MCF 10A (cell line): ENCODE results near the gene TTC3. TPM values are rescaled to one million over a fixed set of nuclear protein-coding genes. Genes with fewer than 3 reads are reported as not detected.

Experiments
- BruUV-seq: library from RNA; stranded (reverse); fragments of 400-500 nt; replicated peaks from 2 replicates; lab custom pipeline; 2021; lab: Mats Ljungman, UMichigan
- CTCF ChIA-PET: fragments of 300-600 bp; sonication (Branson Sonifier 250); formaldehyde crosslinking; extraction: SDS; loops from one replicate; lab custom pipeline; 2021; ENCODE audit warnings: antibody characterized with exemption, inconsistent platforms; lab: Yijun Ruan, JAX
- POLR2A ChIA-PET: fragments of 300-600, 350-650 bp; sonication (Branson Sonifier 250); formaldehyde crosslinking; extraction: SDS; loops from one replicate; lab custom pipeline; 2020; ENCODE audit warnings: antibody characterized with exemption, inconsistent platforms; lab: Yijun Ruan, JAX
- DNase-seq: peaks from one replicate; pipeline ENCODE4 v3.0.0-alpha.2; 2018; ENCODE audit not compliant: unreplicated experiment
- H3K27ac Mint-ChIP-seq: one replicate; pipeline ENCODE4 v1.8.0; 2022; ENCODE audit warnings: mild to moderate bottlenecking, low read depth, mixed read lengths; ENCODE audit not compliant: unreplicated experiment
- H3K27me3 Mint-ChIP-seq: one replicate; pipeline ENCODE4 v1.8.0; 2022; ENCODE audit warnings: mixed read lengths; ENCODE audit not compliant: insufficient read depth, unreplicated experiment
- H3K36me3 Mint-ChIP-seq: one replicate; pipeline ENCODE4 v1.8.0; 2022; ENCODE audit warnings: mild to moderate bottlenecking, moderate library complexity, mixed read lengths; ENCODE audit not compliant: insufficient read depth, unreplicated experiment
- H3K4me1 Mint-ChIP-seq: one replicate; pipeline ENCODE4 v1.8.0; 2022; ENCODE audit warnings: mixed read lengths; ENCODE audit not compliant: insufficient read depth, unreplicated experiment
- H3K4me3 Mint-ChIP-seq: one replicate; pipeline ENCODE4 v1.8.0; 2022; ENCODE audit warnings: mild to moderate bottlenecking, moderate library complexity, mixed read lengths; ENCODE audit not compliant: unreplicated experiment
- H3K9me3 Mint-ChIP-seq: one replicate; pipeline ENCODE4 v1.8.0; 2022; ENCODE audit warnings: mixed read lengths; ENCODE audit not compliant: unreplicated experiment
- CTCF ChIP-seq: fragments of 200-600 bp; IDR thresholded peaks from one replicate; pipeline ENCODE4 v1.8.0; 2022; ENCODE audit warnings: antibody characterized with exemption, mild to moderate bottlenecking; ENCODE audit not compliant: unreplicated experiment
- intact Hi-C: fragments of 100-400 bp; cut with micrococcal nuclease; formaldehyde crosslinking; loops from 2 replicates; pipeline ENCODE4 v1.14.1; 2022
- total RNA-seq: library from RNA; stranded (reverse); gene quantifications from 2 replicates; pipeline ENCODE4 v1.2.3, GENCODE V29; 2022

The TTC3 gene
- total RNA-seq, 1 experiment from 2014 or later, result 74.4 TPM

GRCh38 chr21:37058261-37058660 is 14.8 kb upstream of the TTC3 start:
- no peak for TF ChIP-seq CTCF
- POLR2A ChIA-PET, result no interaction called here
- Mint-ChIP-seq H3K36me3 (no peaks in the 10 kb centered on the region), H3K27me3 (no peaks in the 10 kb centered on the region), H3K4me3 (no peak overlapping the region), H3K27ac (no peak overlapping the region), H3K4me1 (peaks cover 6% of the 10 kb centered on the region), H3K9me3 (no peaks in the 10 kb centered on the region)
- CTCF ChIA-PET, result no interaction called here
- intact Hi-C loops, result no loop called here
- no TSS peak for BruUV-seq
- no peak for DNase-seq

DNA sequence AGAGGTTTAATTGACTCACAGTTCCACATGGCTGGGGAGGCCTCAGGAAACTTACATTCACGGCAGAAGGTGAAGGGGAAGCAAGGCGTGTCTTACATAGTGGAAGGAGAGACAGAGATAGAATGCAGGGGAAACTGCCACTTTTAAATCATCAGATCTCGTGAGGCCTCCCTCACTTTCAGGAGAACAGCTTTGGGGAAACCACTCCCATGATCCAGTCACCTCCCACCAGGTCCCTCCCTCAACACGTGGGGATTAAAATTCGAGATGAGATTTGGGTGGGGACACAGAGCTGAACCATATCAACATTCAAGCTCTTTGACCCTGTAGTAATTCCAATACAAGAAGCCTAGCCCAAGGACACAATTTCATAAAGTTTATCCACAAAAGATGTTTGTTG is 13.9 kb upstream of the TTC3 start:
- H3K4me3 Mint-ChIP-seq, result no peak overlapping the region
- no peak for TF ChIP-seq CTCF
- H3K9me3 Mint-ChIP-seq, result no peaks in the 10 kb centered on the region
- no TSS peak for BruUV-seq
- ChIA-PET CTCF (no interaction called here), POLR2A (no interaction called here)
- H3K4me1 Mint-ChIP-seq, result peaks cover 6% of the 10 kb centered on the region
- H3K27me3 Mint-ChIP-seq, result no peaks in the 10 kb centered on the region
- H3K36me3 Mint-ChIP-seq, result no peaks in the 10 kb centered on the region
- no peak for DNase-seq
- no peak overlapping the region for H3K27ac Mint-ChIP-seq
- intact Hi-C loops, result no loop called here

GRCh38 chr21:37060296-37060695 is 12.8 kb upstream of the TTC3 start:
- Mint-ChIP-seq H3K4me1 (peaks cover 6% of the 10 kb centered on the region), H3K9me3 (no peaks in the 10 kb centered on the region), H3K27ac (no peak overlapping the region), H3K4me3 (no peak overlapping the region), H3K36me3 (no peaks in the 10 kb centered on the region), H3K27me3 (no peaks in the 10 kb centered on the region)
- TF ChIP-seq CTCF, result no peak
- peak; percentile 81 for DNase-seq
- no TSS peak for BruUV-seq
- intact Hi-C loops, result no loop called here
- ChIA-PET POLR2A (interaction anchor here (0.5 to 1.2 kb wide), 5 partner anchors 10 to 44 kb away, joined by 3 to 7 read pairs (median 3); partner anchors contain the start of genes PIGP and TTC3), CTCF (interaction anchor here (0.6 kb wide), 1 partner anchor 27 kb away, joined by 3 read pairs; no protein-coding TSS in a partner anchor)

DNA sequence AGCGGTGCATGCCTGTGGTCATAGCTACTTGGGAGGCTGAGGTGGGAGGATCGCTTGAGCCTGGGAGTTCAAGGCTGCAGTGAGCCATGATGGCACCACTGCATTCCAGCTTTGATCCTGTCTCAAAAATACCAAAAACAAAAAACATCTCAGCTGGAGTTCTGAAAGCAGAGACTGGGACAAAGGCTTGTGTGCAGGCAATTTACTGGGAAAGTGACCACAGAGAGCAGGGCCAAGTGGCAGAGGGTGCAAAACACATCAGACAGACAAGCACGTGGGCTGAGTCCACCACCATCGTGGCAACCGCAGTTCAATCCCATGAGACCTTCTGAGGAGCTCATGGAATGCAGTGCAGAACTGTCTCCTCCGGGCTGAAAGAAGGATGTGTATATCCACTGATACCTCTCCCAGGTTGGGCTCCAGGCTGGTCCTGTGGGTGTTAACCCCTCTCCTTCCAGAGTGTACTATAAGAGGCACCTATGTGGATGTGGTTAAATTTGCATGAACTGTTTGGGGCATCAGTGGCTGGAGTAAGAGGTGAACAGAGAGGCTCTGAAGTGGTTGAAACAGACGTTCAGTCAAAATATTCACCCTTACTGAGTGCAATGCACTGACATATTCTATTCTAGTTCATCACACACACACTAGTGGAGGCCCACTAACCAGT is 11.0 kb upstream of the TTC3 start:
- no peak for TF ChIP-seq CTCF
- H3K27me3 Mint-ChIP-seq, result no peaks in the 10 kb centered on the region
- H3K9me3 Mint-ChIP-seq, result no peaks in the 10 kb centered on the region
- ChIA-PET CTCF (no interaction called here), POLR2A (interaction anchor here (0.6 to 1.0 kb wide), 4 partner anchors 9 to 30 kb away, joined by 3 to 4 read pairs (median 4); no protein-coding TSS in a partner anchor)
- intact Hi-C loops, result no loop called here
- H3K27ac Mint-ChIP-seq, result no peak overlapping the region
- no peak for DNase-seq
- peaks cover 12% of the 10 kb centered on the region for H3K36me3 Mint-ChIP-seq
- no peak overlapping the region for H3K4me3 Mint-ChIP-seq
- peaks cover 6% of the 10 kb centered on the region for H3K4me1 Mint-ChIP-seq
- no TSS peak for BruUV-seq
